ENCODE data around the gene DCLK1.

Gene DCLK1

DNA sequence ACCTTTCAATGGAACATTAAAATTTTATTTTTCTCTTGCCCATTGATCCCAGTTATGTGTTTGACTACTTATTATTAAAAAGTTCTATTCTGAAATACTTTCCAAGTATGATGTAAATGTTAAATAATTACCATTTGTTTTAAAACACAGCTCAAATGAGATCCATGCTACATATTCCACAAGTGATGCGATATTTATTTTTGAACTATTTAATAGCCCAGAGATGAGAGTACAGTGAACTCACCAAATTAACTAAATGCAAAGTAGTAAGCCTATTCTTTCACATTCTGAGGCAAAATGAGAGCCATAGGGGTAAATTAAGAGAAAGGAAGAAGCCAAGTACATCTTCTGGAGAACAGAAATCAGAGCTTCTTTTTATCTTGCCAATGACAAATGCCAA lies 1.2 kb upstream of the DCLK1 start:
- TF ChIP-seq, protein P1, sequence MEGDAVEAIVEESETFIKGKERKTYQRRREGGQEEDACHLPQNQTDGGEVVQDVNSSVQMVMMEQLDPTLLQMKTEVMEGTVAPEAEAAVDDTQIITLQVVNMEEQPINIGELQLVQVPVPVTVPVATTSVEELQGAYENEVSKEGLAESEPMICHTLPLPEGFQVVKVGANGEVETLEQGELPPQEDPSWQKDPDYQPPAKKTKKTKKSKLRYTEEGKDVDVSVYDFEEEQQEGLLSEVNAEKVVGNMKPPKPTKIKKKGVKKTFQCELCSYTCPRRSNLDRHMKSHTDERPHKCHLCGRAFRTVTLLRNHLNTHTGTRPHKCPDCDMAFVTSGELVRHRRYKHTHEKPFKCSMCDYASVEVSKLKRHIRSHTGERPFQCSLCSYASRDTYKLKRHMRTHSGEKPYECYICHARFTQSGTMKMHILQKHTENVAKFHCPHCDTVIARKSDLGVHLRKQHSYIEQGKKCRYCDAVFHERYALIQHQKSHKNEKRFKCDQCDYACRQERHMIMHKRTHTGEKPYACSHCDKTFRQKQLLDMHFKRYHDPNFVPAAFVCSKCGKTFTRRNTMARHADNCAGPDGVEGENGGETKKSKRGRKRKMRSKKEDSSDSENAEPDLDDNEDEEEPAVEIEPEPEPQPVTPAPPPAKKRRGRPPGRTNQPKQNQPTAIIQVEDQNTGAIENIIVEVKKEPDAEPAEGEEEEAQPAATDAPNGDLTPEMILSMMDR (IDR thresholded peaks at IDR 0.05; ENCODE audit: borderline replicate concordance, insufficient read depth, low read depth, low read length): no peak
- no peak overlapping the region for H3K4me3 ChIP-seq (ENCODE audit: low read depth, low read length)

DNA sequence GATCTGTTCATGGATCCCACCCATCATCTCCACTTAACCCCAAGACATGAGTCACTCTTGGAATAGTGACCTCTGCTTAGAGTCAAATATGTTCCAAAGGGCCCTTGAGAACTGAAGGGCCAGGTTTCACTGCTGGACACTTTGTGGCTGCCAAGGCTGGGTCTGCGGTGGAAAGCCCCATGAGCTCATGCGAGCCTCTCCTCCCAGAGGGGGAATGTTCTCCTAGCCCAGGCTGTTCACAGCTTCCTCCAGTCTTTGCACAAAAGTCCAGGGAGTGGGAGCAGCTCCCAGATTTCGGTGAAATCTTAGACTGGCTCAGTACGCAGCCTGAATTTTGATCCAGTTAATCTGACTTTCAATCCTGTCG lies 732 bp upstream of the DCLK1 start:
- H3K4me3 ChIP-seq (ENCODE audit: low read depth, low read length): no peak overlapping the region
- TF ChIP-seq, protein P1 (IDR thresholded peaks at IDR 0.05; ENCODE audit: borderline replicate concordance, insufficient read depth, low read depth, low read length): no peak

DNA sequence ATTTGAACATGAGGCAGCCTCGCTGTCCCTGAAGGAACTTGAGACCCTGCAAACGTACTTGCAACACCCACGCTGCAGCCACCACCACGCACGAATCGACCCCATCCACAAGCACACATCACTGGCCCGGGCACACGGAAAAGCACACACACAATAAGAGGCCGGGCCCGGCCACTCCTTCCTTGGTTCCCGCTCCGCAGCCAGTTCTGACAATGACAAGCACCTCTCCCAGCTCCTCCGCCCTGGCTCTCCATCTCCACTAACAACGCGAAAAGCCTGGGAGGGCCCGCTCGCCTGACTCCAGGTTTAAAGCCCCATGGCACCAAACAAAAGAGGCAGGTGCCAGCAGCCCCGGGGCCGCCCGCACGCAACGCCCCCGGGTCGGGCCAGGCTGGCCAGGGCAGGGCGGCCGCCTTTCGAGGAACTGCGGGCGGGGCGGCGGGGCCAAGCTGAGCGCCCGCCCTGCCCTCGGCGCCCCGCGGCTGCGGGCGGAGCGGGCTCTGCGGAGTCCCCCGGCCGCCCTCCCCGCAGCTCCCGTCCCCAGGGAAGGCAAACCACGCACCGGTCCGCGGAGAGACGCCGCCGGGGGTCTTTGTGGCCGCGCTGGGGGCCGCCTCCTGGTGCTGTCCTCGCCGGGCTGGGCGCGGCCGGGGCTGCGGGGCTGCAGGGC lies 495 bp downstream of the DCLK1 start:
- no peak overlapping the region for H3K4me3 ChIP-seq (ENCODE audit: low read depth, low read length)
- TF ChIP-seq, protein P1 (IDR thresholded peaks at IDR 0.05; ENCODE audit: borderline replicate concordance, insufficient read depth, low read depth, low read length): no peak

DNA sequence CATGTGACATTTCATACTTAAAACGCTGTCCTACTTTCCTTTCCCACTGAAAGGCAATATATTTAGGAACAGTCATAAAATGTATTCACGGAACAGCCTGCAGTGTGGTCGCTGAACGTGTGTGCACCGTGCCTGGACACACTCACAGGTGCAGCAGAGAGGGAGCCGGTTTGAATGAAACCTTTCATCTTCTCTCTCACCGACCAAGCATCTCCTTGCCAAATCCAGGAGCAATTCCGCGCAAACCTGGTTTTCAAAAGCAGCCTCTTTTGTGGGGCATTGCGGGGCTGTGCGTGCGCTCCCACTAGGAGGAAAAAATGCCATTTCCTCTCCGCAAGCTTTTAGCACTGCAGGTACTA lies 1.0 kb downstream of the DCLK1 start:
- TF ChIP-seq, protein P1 (IDR thresholded peaks at IDR 0.05; ENCODE audit: borderline replicate concordance, insufficient read depth, low read depth, low read length): no peak
- H3K4me3 ChIP-seq (ENCODE audit: low read depth, low read length): no peak overlapping the region

DNA sequence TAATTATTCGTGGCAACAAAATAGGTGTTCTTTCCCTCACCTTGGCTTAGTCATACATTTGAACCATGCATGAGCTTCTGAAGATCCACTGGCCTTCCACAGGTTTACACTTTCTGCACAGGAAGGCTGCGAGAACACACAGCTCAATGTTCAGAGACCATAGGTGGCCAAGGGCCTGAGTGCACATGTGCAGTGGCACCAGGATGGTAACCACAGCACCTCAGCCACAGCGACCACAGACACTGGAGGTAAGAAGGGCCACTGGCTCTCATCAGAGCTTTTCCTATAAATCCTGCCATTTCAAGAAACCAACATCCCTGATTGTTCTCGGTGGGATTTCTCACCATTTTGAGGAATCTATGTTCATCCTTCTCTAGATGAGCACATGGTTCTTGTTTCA lies 1.6 kb downstream of the DCLK1 start:
- no peak overlapping the region for H3K4me3 ChIP-seq (ENCODE audit: low read depth, low read length)
- TF ChIP-seq, protein P1 (IDR thresholded peaks at IDR 0.05; ENCODE audit: borderline replicate concordance, insufficient read depth, low read depth, low read length): no peak

DNA sequence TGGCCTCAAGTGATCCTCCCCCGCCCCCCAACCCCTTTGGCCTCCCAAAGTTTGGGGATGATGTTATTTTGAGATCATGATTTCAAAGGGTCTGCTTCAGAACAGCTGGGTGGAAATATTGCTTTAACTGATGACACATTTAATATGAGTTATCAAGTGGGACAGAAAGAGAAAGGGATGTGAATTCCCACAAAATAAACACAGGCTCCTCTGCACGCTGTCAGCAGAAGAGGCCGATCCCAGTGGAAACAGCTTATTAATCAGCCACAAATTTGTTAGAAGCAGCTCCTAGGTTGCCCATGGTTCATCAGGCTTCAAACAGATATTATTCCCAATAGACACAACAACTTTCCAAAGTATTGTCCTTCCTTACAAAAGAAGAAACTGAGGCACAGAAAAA lies 4.7 kb downstream of the DCLK1 start:
- H3K4me3 ChIP-seq (ENCODE audit: low read depth, low read length): no peak overlapping the region
- TF ChIP-seq, protein P1 (IDR thresholded peaks at IDR 0.05; ENCODE audit: borderline replicate concordance, insufficient read depth, low read depth, low read length): no peak

DNA sequence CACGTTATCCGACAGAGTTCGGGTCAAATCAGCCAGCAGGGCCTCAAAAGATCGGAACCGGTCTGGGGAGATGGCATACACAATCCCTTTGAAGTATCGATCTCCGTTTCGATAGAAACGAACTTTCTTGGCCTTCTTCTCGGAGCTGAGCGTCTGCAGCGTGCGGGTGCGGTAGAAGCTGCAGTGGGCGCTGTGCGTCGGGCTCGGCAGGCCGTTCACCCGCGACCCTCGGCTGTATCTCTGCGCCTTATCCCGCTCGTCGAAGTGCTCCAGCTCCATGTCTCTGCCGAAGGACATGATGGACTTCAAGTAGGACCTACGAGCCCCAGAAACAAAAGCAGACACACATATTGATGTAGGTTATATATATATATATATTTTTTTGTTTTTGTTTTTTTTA lies 5.3 kb downstream of the DCLK1 start:
- H3K4me3 ChIP-seq (ENCODE audit: low read depth, low read length): no peak overlapping the region
- TF ChIP-seq, protein P1 (IDR thresholded peaks at IDR 0.05; ENCODE audit: borderline replicate concordance, insufficient read depth, low read depth, low read length): no peak
